Measurements from ENCODE around the gene ICOSLG.
"Not testable (repeated sequence)": the region's sequence is repeated elsewhere in the genome, so short reads cannot be mapped to it uniquely, and the experiment has no call there.

DNA sequence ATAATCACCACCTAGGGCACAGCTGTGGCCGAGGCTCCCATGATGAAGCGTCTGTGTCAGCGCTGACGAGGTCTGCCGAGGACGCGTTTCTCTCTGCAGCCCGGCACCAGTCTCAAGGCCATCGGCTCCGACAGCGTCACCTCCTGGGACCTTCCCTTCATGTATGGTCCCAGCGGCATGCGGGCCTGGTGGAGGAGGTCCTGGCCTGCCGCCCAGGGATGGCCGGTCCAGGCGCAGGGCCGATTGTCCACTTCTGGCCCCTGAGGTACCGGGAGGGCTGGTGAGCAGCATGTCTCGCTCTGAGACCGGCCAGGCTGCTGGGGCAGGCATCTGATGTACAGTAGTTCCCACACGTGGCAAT, 43.6 kb downstream of the ICOSLG start:
- TF ChIP-seq, protein P1, sequence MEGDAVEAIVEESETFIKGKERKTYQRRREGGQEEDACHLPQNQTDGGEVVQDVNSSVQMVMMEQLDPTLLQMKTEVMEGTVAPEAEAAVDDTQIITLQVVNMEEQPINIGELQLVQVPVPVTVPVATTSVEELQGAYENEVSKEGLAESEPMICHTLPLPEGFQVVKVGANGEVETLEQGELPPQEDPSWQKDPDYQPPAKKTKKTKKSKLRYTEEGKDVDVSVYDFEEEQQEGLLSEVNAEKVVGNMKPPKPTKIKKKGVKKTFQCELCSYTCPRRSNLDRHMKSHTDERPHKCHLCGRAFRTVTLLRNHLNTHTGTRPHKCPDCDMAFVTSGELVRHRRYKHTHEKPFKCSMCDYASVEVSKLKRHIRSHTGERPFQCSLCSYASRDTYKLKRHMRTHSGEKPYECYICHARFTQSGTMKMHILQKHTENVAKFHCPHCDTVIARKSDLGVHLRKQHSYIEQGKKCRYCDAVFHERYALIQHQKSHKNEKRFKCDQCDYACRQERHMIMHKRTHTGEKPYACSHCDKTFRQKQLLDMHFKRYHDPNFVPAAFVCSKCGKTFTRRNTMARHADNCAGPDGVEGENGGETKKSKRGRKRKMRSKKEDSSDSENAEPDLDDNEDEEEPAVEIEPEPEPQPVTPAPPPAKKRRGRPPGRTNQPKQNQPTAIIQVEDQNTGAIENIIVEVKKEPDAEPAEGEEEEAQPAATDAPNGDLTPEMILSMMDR (conservative IDR thresholded peaks at IDR 0.05), result not testable (repeated sequence)
- TF ChIP-seq ZFX (IDR thresholded peaks at IDR 0.05), result not testable (repeated sequence)

Measured in C4-2B (cell line).